Calu3 (cell line): ENCODE measurements around the gene PAFAH1B1. TPM values are rescaled to one million over a fixed set of nuclear protein-coding genes. Genes with fewer than 3 reads are reported as not detected.
"Not testable (repeated sequence)": the region's sequence is repeated elsewhere in the genome, so short reads cannot be mapped to it uniquely, and the experiment has no call there.

Source experiments
- BruUV-seq: library from RNA; stranded (reverse); fragments of 400-500 nt; replicated peaks from 2 replicates; lab custom pipeline; 2021; lab: Mats Ljungman, UMichigan
- CTCF ChIA-PET: fragments of 300-600 bp; sonication (Branson Sonifier 250); formaldehyde crosslinking; loops from one replicate; lab custom pipeline; 2022; ENCODE audit warnings: antibody characterized with exemption; lab: Charles Lee
- DNase-seq: peaks from one replicate; pipeline ENCODE4 v3.0.0; 2022
- H3K27ac Mint-ChIP-seq: one replicate; pipeline ENCODE4 v1.8.0; 2022; ENCODE audit warnings: mixed read lengths; ENCODE audit not compliant: unreplicated experiment
- H3K27me3 Mint-ChIP-seq: one replicate; pipeline ENCODE4 v1.8.0; 2022; ENCODE audit warnings: mixed read lengths; ENCODE audit not compliant: unreplicated experiment
- H3K36me3 Mint-ChIP-seq: one replicate; pipeline ENCODE4 v1.8.0; 2022; ENCODE audit warnings: mild to moderate bottlenecking, moderate library complexity, mixed read lengths; ENCODE audit not compliant: insufficient read depth, unreplicated experiment
- H3K4me1 Mint-ChIP-seq: one replicate; pipeline ENCODE4 v1.8.0; 2022; ENCODE audit warnings: mild to moderate bottlenecking, low read depth, mixed read lengths; ENCODE audit not compliant: unreplicated experiment
- H3K4me3 Mint-ChIP-seq: one replicate; pipeline ENCODE4 v1.8.0; 2022; ENCODE audit warnings: mild to moderate bottlenecking, low read depth, moderate library complexity, mixed read lengths; ENCODE audit not compliant: unreplicated experiment
- H3K9me3 Mint-ChIP-seq: one replicate; pipeline ENCODE4 v1.8.0; 2022; ENCODE audit warnings: low read depth, mixed read lengths; ENCODE audit not compliant: unreplicated experiment
- intact Hi-C: fragments of 100-400 bp; cut with micrococcal nuclease; formaldehyde crosslinking; loops from one replicate; pipeline ENCODE4 v1.10.0; 2022; ENCODE audit not compliant: unreplicated experiment
- total RNA-seq: library from RNA; stranded (reverse); gene quantifications from 2 replicates; pipeline ENCODE4 v1.2.3, GENCODE V29; 2022
- TF ChIP-seq, protein P1 (sequence below): fragments of 200-600 bp; IDR thresholded peaks from one replicate; pipeline ENCODE4 v1.8.0; 2022; ENCODE audit warnings: antibody characterized with exemption; ENCODE audit not compliant: unreplicated experiment

The PAFAH1B1 gene
- total RNA-seq, 1 experiment from 2014 or later, result 99.8 TPM

DNA sequence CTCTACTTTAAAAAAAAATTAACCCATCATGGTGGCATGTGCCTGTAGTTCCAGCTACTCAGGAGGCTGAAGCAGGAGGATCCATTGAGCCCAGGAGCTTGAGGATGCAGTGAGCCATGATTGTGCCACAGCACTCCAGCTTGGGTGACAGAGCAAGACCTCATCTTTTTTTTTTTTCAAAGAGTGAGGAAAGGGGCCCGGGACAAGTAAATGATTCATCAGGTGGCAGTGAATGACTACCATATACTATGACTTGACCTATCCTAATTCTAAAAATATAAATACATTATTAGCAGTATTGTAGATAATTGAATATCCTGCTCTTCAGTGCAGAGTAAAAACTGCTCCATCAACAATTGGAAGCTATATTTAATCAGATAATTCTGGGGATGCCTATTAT lies 62.8 kb downstream of the PAFAH1B1 start:
- Mint-ChIP-seq H3K27me3 (no peaks in the 10 kb centered on the region), H3K9me3 (no peaks in the 10 kb centered on the region), H3K27ac (no peak overlapping the region), H3K4me3 (no peak overlapping the region), H3K36me3 (peaks cover 36% of the 10 kb centered on the region), H3K4me1 (no peaks in the 10 kb centered on the region)
- CTCF ChIA-PET, result no interaction called here
- no TSS peak for BruUV-seq
- no peak for DNase-seq
- intact Hi-C loops, result no loop called here
- TF ChIP-seq, protein P1, sequence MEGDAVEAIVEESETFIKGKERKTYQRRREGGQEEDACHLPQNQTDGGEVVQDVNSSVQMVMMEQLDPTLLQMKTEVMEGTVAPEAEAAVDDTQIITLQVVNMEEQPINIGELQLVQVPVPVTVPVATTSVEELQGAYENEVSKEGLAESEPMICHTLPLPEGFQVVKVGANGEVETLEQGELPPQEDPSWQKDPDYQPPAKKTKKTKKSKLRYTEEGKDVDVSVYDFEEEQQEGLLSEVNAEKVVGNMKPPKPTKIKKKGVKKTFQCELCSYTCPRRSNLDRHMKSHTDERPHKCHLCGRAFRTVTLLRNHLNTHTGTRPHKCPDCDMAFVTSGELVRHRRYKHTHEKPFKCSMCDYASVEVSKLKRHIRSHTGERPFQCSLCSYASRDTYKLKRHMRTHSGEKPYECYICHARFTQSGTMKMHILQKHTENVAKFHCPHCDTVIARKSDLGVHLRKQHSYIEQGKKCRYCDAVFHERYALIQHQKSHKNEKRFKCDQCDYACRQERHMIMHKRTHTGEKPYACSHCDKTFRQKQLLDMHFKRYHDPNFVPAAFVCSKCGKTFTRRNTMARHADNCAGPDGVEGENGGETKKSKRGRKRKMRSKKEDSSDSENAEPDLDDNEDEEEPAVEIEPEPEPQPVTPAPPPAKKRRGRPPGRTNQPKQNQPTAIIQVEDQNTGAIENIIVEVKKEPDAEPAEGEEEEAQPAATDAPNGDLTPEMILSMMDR, result no peak

DNA sequence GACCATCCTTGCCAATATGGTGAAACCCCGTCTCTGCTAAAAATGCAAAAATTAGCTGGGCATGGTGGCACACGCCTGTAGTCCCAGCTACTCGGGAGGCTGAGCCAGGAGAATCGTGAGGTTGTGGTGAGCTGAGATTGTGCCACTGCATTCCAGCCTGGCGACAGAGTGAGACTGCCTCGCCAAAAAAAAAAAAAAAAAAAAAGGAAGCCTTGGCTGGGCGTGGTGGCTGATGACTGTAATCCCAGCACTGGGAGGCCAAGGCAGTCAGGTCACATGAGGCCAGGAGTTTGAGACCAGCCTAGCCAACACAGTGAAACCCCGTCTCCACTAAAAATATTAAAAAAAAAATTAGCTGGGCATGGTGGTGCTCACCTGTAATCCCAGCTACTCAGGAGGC lies 65.9 kb downstream of the PAFAH1B1 start:
- H3K4me3 Mint-ChIP-seq, H3K9me3 Mint-ChIP-seq, intact Hi-C loops, H3K27ac Mint-ChIP-seq, BruUV-seq, H3K27me3 Mint-ChIP-seq, H3K4me1 Mint-ChIP-seq: not testable (repeated sequence)
- peaks cover 31% of the 10 kb centered on the region for H3K36me3 Mint-ChIP-seq
- CTCF ChIA-PET, result interaction anchor here (0.6 kb wide), 1 partner anchor 9 kb away, joined by 4 read pairs; no protein-coding TSS in a partner anchor
- peak; percentile 3 for DNase-seq

DNA sequence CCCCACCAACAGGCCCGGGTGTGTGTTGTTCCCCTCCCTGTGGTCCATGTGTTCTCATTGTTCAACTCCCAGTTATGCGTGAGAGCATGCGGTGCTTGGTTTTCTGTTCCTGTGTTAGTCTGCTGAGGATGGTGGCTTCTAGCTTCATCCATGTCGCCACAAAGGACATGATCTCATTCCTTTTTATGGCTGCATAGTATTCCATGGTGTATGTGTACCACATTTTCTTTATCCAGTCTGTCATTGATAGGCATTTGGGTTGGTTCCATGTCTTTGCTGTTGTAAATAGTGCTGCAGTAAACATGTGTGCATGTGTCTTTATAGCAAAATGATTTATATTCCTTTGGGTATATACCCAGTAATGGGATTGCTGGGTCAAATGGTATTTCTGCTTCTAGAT lies 67.0 kb downstream of the PAFAH1B1 start:
- BruUV-seq, intact Hi-C loops, H3K27me3 Mint-ChIP-seq, CTCF ChIA-PET, DNase-seq, H3K4me3 Mint-ChIP-seq, H3K9me3 Mint-ChIP-seq, H3K27ac Mint-ChIP-seq, H3K4me1 Mint-ChIP-seq: not testable (repeated sequence)
- peaks cover 23% of the 10 kb centered on the region for H3K36me3 Mint-ChIP-seq

DNA sequence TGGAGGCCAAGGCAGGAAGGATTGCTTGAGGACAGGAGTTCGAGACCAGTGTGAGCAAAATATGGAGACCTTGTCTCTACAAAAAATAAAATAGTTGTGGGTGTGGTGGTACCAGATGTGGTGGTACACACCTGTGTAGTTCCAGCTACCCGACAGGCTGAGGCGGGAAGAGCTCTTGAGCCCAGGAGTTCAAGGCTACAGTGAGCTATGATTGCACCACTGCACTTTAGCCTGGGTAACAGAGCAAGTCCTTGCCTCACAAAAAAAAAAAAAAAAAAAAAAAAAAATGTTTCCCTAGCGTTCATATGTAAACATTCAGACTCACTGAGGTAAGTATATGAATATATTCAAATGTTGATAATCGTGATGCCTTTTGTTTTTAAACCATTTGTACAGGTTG lies 78.6 kb downstream of the PAFAH1B1 start:
- Mint-ChIP-seq H3K36me3 (peaks cover 17% of the 10 kb centered on the region), H3K4me3 (no peak overlapping the region), H3K27me3 (no peaks in the 10 kb centered on the region), H3K4me1 (no peaks in the 10 kb centered on the region), H3K27ac (no peak overlapping the region), H3K9me3 (no peaks in the 10 kb centered on the region)
- DNase-seq, result no peak
- TF ChIP-seq, protein P1, result no peak
- BruUV-seq, result no TSS peak
- intact Hi-C loops, result loop anchor here (10.0 kb wide), 1 partner anchor 77 kb away; the partner anchor contains the start of gene PAFAH1B1
- CTCF ChIA-PET, result no interaction called here

DNA sequence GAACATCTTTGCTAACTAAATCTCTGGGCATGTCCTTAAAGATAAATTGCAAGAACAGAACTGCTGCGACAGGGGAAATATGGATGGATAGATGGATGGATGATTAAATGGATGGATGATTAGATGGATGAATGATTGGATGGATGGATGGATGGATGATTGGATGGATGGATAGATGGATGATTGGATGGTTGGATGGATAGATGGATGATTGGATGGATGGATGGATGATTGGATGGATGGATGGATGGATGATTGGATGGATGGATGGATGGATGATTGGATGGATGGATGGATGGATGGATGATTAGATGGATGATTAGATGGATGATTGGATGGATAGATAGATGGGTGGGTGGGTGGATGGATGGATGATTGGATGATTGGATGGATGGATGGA lies 85.8 kb downstream of the PAFAH1B1 start:
- H3K27ac Mint-ChIP-seq, H3K4me1 Mint-ChIP-seq, H3K27me3 Mint-ChIP-seq, H3K4me3 Mint-ChIP-seq, H3K9me3 Mint-ChIP-seq, BruUV-seq, CTCF ChIA-PET, DNase-seq: not testable (repeated sequence)
- H3K36me3 Mint-ChIP-seq, result peaks cover 20% of the 10 kb centered on the region
- intact Hi-C loops, result loop anchor here (10.0 kb wide), 1 partner anchor 84 kb away; the partner anchor contains the start of gene PAFAH1B1

DNA sequence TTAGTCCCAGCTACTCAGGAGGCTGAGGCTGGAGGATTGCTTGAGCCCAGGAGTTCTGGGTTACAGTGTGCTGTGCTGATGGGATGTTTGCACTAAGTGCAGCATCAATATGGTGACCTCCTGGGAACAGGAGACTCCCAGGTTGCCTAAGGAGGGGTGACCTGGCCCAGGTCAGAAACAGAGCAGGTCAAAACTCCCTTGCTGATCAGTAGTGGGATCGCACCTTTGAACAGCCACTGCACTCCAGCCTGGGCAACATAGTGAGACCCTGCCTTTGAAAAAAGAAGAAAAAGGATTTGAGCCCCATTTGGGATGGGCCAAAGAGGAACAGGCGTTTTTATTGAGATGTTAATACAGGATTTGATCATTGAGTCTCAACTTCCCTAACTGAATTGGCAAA lies 87.5 kb downstream of the PAFAH1B1 start:
- BruUV-seq, result no TSS peak
- no peak overlapping the region for H3K4me3 Mint-ChIP-seq
- no peaks in the 10 kb centered on the region for H3K4me1 Mint-ChIP-seq
- no peak for DNase-seq
- no peaks in the 10 kb centered on the region for H3K27me3 Mint-ChIP-seq
- CTCF ChIA-PET, result no interaction called here
- H3K9me3 Mint-ChIP-seq, result no peaks in the 10 kb centered on the region
- no peak overlapping the region for H3K27ac Mint-ChIP-seq
- H3K36me3 Mint-ChIP-seq, result peaks cover 23% of the 10 kb centered on the region
- intact Hi-C loops, result no loop called here
- TF ChIP-seq, protein P1, result no peak
